Measurements from ENCODE around the gene SFTA2.

SFTA2 gene

DNA sequence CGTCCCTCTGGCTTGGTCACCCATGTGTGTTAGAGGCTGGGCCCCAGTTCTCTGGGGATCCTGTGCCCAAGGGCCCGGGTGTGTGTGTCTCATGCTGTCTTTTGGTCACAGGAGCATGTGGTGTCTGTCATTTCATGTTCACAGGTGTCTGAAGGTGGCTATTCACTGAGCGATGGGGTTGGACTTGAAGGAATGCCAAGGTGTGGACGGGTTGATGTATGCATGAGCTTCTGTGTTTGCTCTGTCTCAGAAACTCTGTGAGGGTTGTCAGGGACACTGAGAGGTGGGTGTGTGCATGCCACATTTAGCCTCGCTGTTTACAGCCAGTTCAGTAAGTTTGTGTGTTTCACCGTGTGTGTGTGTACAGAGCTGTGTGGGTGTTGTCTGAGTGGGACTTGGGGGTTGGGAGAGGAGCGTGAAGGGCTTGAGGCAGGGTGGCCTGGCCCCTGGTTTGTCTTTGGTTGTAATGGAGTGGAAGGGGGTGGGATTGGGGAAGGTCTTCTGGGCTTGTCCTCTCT lies 46.4 kb downstream of the SFTA2 start:
- Histone ChIP-seq H2AFZ (ENCODE audit: low read length, unreplicated experiment) (no peak overlapping the region), H3K4me1 (ENCODE audit: control insufficient read depth, insufficient read depth, low read length, unreplicated experiment) (peaks cover 34% of the 10 kb centered on the region), H3K4me3 (ENCODE audit: low read depth, low read length) (peak overlapping the region; percentile 78), H3K27me3 (ENCODE audit: insufficient read depth, low read length) (no peaks in the 10 kb centered on the region), H3K36me3 (ENCODE audit: insufficient read depth, low read length) (no peaks in the 10 kb centered on the region), H3K27ac (ENCODE audit: low read depth, low read length) (no peak overlapping the region), H3K79me2 (ENCODE audit: control insufficient read depth, insufficient read depth, low read length, unreplicated experiment) (peaks cover 7% of the 10 kb centered on the region)

DNA sequence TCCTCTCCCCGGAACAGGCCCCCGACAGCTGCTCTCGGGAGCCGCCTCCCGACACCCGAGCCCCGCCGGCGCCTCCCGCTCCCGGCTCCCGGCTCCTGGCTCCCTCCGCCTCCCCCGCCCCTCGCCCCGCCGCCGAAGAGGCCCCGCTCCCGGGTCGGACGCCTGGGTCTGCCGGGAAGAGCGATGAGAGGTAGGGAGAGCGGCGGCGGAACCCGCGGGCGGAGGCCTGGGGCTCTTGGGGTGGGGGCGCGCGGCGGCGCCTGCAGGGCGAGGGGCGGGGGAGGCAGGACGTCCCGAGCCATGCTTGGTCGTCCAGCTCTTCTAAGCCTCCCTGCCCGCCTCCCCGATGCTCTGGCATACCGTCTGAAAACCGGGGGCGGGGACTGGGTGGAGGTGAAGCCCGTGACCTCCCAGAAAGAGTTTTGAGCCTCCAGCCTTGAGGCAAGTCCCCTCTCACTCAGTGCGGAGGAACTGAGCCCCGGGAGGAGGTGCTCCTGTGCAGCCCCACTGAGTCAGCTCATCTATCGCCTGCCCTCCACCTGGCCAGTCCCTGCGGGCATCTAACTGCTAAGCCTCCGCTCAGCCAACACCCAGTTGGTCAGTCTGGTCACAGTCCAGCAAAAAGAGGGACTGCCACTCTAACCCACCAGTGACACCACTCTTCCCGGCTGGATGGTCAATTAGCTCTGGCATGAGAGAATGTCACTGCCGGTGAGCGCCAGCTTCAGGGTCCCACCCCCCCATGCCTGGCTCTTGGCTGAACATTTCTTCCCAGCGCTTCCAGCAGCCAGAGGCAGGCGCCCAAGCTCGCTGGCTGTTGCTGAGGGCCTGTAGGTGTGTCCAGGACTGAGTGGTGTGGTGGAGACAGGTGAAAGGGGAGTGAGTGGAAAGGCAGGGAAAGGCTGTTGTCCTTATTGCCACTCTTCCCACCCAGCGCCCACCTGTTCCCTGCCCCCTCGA lies 47.2 kb downstream of the SFTA2 start:
- H3K27me3 ChIP-seq (ENCODE audit: insufficient read depth, low read length), result no peaks in the 10 kb centered on the region
- H3K4me3 ChIP-seq (ENCODE audit: low read depth, low read length), result peak overlapping the region; percentile 78
- H3K4me1 ChIP-seq (ENCODE audit: control insufficient read depth, insufficient read depth, low read length, unreplicated experiment), result peaks cover 34% of the 10 kb centered on the region
- no peak overlapping the region for H3K27ac ChIP-seq (ENCODE audit: low read depth, low read length)
- peaks cover 7% of the 10 kb centered on the region for H3K79me2 ChIP-seq (ENCODE audit: control insufficient read depth, insufficient read depth, low read length, unreplicated experiment)
- no peaks in the 10 kb centered on the region for H3K36me3 ChIP-seq (ENCODE audit: insufficient read depth, low read length)
- H2AFZ ChIP-seq (ENCODE audit: low read length, unreplicated experiment), result peak overlapping the region; percentile 95

DNA sequence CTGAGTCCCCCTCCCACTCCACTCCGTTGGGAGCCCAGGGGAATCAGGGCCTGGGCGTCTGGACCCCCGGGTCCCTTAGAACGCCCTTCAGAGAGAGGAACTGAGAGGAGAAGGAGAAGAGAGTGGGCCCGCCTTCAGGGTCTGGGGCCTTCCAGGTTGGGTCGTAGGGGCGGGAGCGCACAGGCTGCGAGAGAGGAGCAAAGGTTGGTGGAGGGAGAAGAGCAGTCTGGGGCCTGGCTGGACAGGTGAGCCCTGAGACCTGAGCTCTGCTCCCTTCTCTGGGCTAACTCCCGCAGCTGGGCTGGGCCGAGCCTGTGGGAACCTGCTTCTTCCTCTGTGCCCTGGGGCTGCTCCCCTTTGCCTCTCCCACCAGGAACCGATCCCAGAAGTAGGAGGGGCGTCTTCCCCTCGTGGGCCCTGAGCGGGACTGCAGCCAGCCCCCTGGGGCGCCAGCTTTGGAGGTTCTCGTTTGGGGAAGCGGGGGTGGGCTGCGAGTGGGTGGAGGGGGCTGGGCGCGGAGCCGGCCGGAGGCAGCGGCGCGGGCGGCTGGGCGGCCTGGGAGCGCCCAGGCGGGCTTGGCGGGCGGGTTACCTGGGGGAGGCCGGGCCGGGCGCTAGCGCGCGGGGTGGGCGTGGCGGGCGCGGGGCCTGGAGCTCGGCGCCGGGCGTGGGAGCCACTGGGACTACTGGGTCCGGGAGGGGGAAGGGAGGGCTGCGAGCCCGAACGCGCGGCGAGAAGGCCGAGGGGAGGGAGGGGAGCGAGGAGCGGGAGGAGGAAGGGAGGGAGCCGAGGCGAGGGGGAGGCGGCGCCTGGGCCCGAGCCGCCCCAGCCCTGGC lies 48.1 kb downstream of the SFTA2 start, which contains the start of gene DDR1:
Gene DDR1, plus strand, starts transcription at position 835 of the 836 bp plus-strand sequence. CDS start 4,211 bp downstream, outside the sequence.
- Histone ChIP-seq H3K27me3 (ENCODE audit: insufficient read depth, low read length) (no peaks in the 10 kb centered on the region), H3K4me1 (ENCODE audit: control insufficient read depth, insufficient read depth, low read length, unreplicated experiment) (peaks cover 34% of the 10 kb centered on the region), H2AFZ (ENCODE audit: low read length, unreplicated experiment) (peak within 1 kb of the TSS; percentile 95), H3K79me2 (ENCODE audit: control insufficient read depth, insufficient read depth, low read length, unreplicated experiment) (peaks cover 7% of the 10 kb centered on the region), H3K36me3 (ENCODE audit: insufficient read depth, low read length) (no peaks in the 10 kb centered on the region), H3K27ac (ENCODE audit: low read depth, low read length) (no peak within 1 kb of the TSS), H3K4me3 (ENCODE audit: low read depth, low read length) (peak within 1 kb of the TSS; percentile 78)

- H3K4me3 ChIP-seq (ENCODE audit: low read depth, low read length), result no peak overlapping the region
- no peaks in the 10 kb centered on the region for H3K36me3 ChIP-seq (ENCODE audit: insufficient read depth, low read length)
- H3K27ac ChIP-seq (ENCODE audit: low read depth, low read length), result no peak overlapping the region
- no peaks in the 10 kb centered on the region for H3K27me3 ChIP-seq (ENCODE audit: insufficient read depth, low read length)
- no peak overlapping the region for H2AFZ ChIP-seq (ENCODE audit: low read length, unreplicated experiment)
- peaks cover 28% of the 10 kb centered on the region for H3K4me1 ChIP-seq (ENCODE audit: control insufficient read depth, insufficient read depth, low read length, unreplicated experiment)
- H3K79me2 ChIP-seq (ENCODE audit: control insufficient read depth, insufficient read depth, low read length, unreplicated experiment), result peaks cover 7% of the 10 kb centered on the region
Measured at GRCh38 chr6:30882759-30883684, 48.9 kb downstream of the SFTA2 start.

DNA sequence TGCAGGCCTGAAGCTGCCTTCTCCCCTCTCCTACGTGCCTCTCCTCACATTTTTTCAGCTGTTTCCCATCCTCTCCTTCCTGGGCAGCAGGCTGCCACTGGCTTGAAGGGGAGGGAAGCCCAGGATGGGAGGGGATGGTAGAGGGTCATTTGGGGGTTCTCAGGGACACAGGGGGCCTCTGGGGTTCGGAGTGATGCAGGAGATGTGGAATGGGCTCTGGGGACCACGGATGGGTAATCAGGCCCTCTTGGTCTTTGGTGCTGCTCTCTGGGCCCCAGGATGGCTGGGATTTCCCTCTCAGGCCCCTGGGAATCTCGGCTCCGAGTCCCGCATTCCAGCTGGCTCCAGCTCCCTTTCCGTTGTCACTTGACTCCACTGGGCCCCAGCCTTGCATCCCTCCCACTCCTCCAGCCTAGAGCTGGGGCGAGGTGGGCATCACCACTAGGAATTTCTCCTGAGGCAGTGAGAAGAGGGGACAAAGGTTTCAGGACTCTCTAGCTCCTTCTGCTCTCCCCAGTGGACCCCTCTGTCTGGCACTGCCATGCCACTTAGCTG lies 49.7 kb downstream of the SFTA2 start:
- H3K4me1 ChIP-seq (ENCODE audit: control insufficient read depth, insufficient read depth, low read length, unreplicated experiment), result peaks cover 25% of the 10 kb centered on the region
- no peaks in the 10 kb centered on the region for H3K36me3 ChIP-seq (ENCODE audit: insufficient read depth, low read length)
- no peak overlapping the region for H3K4me3 ChIP-seq (ENCODE audit: low read depth, low read length)
- H3K27ac ChIP-seq (ENCODE audit: low read depth, low read length), result no peak overlapping the region
- H3K27me3 ChIP-seq (ENCODE audit: insufficient read depth, low read length), result no peaks in the 10 kb centered on the region
- H2AFZ ChIP-seq (ENCODE audit: low read length, unreplicated experiment), result no peak overlapping the region
- H3K79me2 ChIP-seq (ENCODE audit: control insufficient read depth, insufficient read depth, low read length, unreplicated experiment), result peaks cover 7% of the 10 kb centered on the region

DNA sequence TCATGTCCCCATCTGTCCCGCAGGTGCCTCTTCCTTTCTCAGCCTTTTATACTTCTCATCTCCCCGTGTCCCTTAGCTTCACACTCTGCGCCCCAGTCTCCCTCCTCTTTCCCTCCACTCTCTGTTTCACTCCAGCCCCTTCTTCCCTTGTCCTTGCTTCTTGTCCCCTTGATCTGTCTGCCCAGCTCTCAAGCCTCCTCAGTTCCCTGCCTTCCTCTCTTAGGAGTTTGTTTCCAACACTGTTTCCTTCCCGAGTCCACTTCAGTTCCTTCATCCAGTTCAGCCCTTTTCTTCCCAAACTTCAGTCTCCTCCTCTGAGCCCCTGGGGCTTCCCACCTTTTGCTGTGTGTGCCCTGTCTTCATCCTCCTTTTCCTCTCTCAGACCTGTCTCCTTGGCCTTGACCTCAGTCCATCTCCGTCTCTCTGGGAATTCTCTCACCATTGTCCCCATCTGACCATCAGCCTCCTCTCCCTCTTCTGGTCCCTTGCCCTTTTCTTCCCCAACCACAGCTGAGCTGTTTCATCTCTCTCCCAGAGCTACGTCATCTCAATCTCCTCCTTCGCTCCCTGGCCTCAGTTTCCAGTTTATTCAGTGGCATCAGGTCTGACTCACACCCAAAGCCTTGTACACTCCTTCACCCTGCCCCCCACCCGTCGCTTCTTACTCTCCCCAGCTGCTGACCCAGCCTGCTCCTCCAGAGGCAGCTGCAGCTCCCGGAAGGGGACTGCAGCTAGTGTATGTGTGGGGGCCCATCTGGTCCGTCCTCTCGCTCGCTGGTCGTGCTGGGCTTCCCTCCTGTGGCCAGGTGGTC lies 50.4 kb downstream of the SFTA2 start:
- no peaks in the 10 kb centered on the region for H3K36me3 ChIP-seq (ENCODE audit: insufficient read depth, low read length)
- no peak overlapping the region for H3K27ac ChIP-seq (ENCODE audit: low read depth, low read length)
- peaks cover 25% of the 10 kb centered on the region for H3K4me1 ChIP-seq (ENCODE audit: control insufficient read depth, insufficient read depth, low read length, unreplicated experiment)
- no peaks in the 10 kb centered on the region for H3K27me3 ChIP-seq (ENCODE audit: insufficient read depth, low read length)
- H3K79me2 ChIP-seq (ENCODE audit: control insufficient read depth, insufficient read depth, low read length, unreplicated experiment), result peaks cover 7% of the 10 kb centered on the region
- no peak overlapping the region for H2AFZ ChIP-seq (ENCODE audit: low read length, unreplicated experiment)
- H3K4me3 ChIP-seq (ENCODE audit: low read depth, low read length), result no peak overlapping the region

All from ACC112 (cell line).